Measurements from ENCODE around the gene MVK. TPM values are rescaled to one million over a fixed set of nuclear protein-coding genes. Genes with fewer than 3 reads are reported as not detected.

MVK gene
- total RNA-seq, 2 donors from 2014 or later, result 8.6 to 12.2 TPM

DNA sequence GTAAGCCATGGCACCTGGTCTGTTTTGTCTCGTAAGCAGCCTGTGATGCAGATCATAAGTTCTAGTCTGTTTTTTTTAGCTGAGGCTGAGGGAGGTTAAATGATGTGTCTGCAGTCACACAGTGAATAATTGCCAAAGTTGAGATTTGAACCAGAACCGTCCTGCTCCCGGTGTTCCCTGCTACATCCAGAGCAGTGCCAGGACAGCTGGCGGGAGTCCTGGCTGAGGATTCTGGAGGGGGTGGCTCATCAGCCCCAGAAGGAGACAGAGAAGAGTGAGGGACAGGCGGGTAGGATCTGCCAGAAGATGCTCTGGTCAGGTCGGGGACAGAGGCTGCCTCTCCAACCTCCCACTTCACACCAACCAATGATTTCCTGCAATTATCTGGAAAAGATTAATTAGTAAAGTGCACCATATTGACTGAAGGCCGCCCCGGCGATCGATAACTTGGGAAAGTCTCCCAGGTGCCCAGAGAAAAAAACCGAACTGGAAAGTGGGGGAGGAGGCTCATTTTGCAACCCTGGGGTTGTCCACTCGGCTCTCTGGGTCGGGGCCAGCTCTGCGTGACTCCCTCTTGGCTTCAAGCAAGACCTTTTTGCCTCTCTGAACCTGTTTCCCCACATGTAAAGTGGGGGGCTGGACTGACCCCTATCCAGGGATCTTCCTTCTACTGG, 42.1 kb downstream of the MVK start:
- 17 to 18% methylated on average over 10 to 14 of the region's 14 CpGs for WGBS, 2 donors
- H3K4me1 ChIP-seq, result peaks cover 14% of the 10 kb centered on the region
- intact Hi-C loops (cut with DNase I), result no loop called here
- H3K36me3 ChIP-seq (replicated peaks in 1 of 2; ENCODE audit: insufficient read depth in 1 of 2, low read depth in 2 of 2), result no peaks in the 10 kb centered on the region
- no peak overlapping the region for H3K4me3 ChIP-seq
- no peak overlapping the region for H3K27ac ChIP-seq
- H3K27me3 ChIP-seq, result peaks cover 0 to 4% of the 10 kb centered on the region in 2 donors
- peak; percentile 32 to 64 (median 56) for DNase-seq
- H3K9me3 ChIP-seq, result no peaks in the 10 kb centered on the region
- ATAC-seq, result peak; percentile 59
- no peak for TF ChIP-seq POLR2A (IDR thresholded peaks at IDR 0.05)
- TF ChIP-seq, protein P1, sequence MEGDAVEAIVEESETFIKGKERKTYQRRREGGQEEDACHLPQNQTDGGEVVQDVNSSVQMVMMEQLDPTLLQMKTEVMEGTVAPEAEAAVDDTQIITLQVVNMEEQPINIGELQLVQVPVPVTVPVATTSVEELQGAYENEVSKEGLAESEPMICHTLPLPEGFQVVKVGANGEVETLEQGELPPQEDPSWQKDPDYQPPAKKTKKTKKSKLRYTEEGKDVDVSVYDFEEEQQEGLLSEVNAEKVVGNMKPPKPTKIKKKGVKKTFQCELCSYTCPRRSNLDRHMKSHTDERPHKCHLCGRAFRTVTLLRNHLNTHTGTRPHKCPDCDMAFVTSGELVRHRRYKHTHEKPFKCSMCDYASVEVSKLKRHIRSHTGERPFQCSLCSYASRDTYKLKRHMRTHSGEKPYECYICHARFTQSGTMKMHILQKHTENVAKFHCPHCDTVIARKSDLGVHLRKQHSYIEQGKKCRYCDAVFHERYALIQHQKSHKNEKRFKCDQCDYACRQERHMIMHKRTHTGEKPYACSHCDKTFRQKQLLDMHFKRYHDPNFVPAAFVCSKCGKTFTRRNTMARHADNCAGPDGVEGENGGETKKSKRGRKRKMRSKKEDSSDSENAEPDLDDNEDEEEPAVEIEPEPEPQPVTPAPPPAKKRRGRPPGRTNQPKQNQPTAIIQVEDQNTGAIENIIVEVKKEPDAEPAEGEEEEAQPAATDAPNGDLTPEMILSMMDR (IDR thresholded peaks at IDR 0.05), result no peak

DNA sequence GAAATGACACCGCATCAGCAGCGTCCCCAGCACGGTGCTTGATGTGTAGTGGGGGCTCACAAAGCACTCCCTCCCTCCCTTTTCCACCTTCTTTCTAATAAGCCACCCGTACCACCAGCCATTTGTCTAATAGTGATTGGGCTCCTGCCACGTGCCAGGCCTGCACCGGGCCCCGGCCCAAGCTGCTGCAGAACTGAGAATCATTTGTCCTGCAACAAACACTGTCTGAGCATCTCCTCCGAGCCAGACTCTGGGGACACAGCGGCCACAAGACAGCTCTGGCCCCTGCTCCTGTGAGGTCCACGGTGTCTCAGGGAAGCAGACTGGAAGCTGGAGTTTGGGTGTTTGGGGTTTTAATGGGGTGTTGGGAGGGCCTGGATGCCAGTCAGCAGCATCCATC, 43.9 kb downstream of the MVK start:
- no peak for ATAC-seq
- DNase-seq, result no peak
- TF ChIP-seq, protein P1 (IDR thresholded peaks at IDR 0.05), result no peak
- no peak for TF ChIP-seq POLR2A (IDR thresholded peaks at IDR 0.05)
- Histone ChIP-seq H3K27me3 (no peaks in the 10 kb centered on the region), H3K9me3 (no peaks in the 10 kb centered on the region), H3K4me1 (peaks cover 22% of the 10 kb centered on the region), H3K27ac (no peak overlapping the region), H3K4me3 (no peak overlapping the region), H3K36me3 (replicated peaks in 1 of 2; ENCODE audit: insufficient read depth in 1 of 2, low read depth in 2 of 2) (no peaks in the 10 kb centered on the region)
- WGBS, 2 donors, result 54 to 57% methylated on average over 6 to 10 of the region's 10 CpGs
- intact Hi-C loops (cut with DNase I), result no loop called here

DNA sequence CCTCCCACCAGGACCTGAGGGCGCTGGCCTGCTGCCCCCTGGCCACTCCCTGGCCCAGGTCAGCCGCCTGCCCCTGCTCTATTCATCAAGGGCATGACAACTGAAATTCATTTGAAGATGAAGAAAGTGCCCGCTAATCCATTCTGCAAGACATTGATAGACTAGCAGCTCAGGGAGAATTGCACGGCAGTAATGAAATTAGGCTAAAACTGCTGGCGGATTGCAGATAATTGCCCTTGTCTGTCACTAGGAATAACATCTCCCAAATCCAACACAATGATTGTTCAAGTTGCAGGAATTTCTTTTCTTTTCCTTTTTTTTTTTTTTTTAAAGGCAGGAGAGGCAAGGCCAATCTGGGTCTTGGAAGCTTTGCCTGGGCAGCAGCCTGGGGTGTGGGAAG, 44.5 kb downstream of the MVK start:
- intact Hi-C loops (cut with DNase I), result no loop called here
- 90% methylated on average over 4 to 5 of the region's 5 CpGs for WGBS, 2 donors

DNA sequence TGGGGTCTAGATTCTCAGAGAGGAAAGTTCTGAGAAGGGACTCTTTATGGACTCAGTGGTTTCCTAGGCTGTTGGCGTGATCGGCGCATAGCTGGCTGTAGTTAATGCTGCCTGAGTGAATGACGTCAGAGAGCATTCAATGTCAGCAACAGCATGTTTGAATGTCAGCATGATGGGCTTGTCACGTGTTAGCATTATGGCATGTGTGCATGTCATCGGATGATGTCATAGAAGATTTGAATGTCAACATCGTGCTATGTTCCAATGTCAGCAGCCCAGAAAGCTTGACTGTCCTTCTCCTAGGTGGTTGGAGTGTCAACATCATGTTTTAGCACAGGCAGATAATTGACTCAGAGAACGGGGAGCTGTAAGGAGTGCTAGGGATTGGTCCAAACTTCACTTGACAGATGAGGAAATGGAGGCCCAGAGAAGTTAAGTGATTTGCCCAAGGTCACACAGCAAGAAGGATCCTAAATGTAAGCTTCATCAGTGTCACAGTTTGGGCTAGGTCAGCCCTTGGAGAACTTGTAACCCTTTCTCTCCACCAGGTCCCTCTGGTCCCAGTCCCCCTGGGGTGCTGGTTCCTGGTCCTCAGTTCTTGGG, 45.5 kb downstream of the MVK start:
- no peak for DNase-seq
- no peak overlapping the region for H3K4me3 ChIP-seq
- 81 to 82% methylated on average over 8 of the region's 8 CpGs for WGBS, 2 donors
- H3K27ac ChIP-seq, result no peak overlapping the region
- TF ChIP-seq, protein P1 (IDR thresholded peaks at IDR 0.05), result no peak
- TF ChIP-seq POLR2A (IDR thresholded peaks at IDR 0.05), result no peak
- H3K27me3 ChIP-seq, result no peaks in the 10 kb centered on the region
- H3K36me3 ChIP-seq (replicated peaks in 1 of 2; ENCODE audit: insufficient read depth in 1 of 2, low read depth in 2 of 2), result no peaks in the 10 kb centered on the region
- no peak for ATAC-seq
- intact Hi-C loops (cut with DNase I), result no loop called here
- peaks cover 22% of the 10 kb centered on the region for H3K4me1 ChIP-seq
- no peaks in the 10 kb centered on the region for H3K9me3 ChIP-seq

More for the DNA sequence above, 44.5 kb downstream of the MVK start:
- H3K36me3 ChIP-seq (replicated peaks in 1 of 2; ENCODE audit: insufficient read depth in 1 of 2, low read depth in 2 of 2), result no peaks in the 10 kb centered on the region
- no peak for ATAC-seq
- H3K27me3 ChIP-seq, result no peaks in the 10 kb centered on the region
- H3K4me3 ChIP-seq, result no peak overlapping the region
- no peaks in the 10 kb centered on the region for H3K9me3 ChIP-seq
- TF ChIP-seq, protein P1 (IDR thresholded peaks at IDR 0.05), result no peak
- no peak for TF ChIP-seq POLR2A (IDR thresholded peaks at IDR 0.05)
- H3K4me1 ChIP-seq, result peaks cover 22% of the 10 kb centered on the region
- H3K27ac ChIP-seq, result no peak overlapping the region
- no peak for DNase-seq

Data from body of pancreas (tissue), 4 donors.